ENCODE measurements around the gene AFMID. TPM values are rescaled to one million over a fixed set of nuclear protein-coding genes. Genes with fewer than 3 reads are reported as not detected.
A peak's percentile ranks its signal among the peaks of the same experiment; 100 is the strongest.
"Not testable (repeated sequence)": the region's sequence is repeated elsewhere in the genome, so short reads cannot be mapped to it uniquely, and the experiment has no call there.

AFMID gene
- total RNA-seq, 1 donor from 2014 or later, result 27.7 TPM

DNA sequence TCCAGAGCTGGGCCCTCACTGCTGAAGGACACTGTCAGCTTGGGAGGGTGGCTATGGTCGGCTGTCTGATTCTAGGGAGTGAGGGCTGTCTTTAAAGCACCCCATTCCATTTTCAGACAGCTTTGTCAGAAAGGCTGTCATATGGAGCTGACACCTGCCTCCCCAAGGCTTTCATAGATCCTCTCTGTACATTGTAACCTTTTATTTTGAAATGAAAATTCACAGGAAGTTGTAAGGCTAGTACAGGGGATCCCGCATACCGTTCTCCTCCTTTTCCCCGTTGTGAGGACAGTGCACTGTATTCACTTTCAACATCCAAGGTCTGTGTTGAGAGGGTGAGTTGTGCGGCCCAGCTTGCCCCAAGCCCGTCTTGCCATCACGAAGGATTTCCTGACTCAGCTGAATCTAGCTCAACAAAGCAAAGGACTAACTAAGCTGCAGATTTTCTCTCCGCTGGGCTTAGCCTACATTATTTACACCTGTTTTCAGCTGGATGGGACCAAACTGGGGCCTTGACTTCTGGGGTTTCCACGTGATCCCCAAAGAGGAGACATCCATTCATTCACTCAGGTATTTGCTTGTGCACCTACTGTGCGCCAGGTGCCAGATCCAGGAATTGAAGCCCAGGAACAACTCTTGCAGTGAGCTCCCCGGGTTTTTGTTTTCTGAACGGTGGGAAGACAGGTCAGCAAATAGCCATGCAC is 39.0 kb downstream of the AFMID start:
- Mint-ChIP-seq H3K9me3 (no peaks in the 10 kb centered on the region), H3K27ac (no peak overlapping the region), H3K36me3 (ENCODE audit: low read depth) (peaks cover 12% of the 10 kb centered on the region), H3K4me1 (ENCODE audit: low read depth) (peaks cover 9% of the 10 kb centered on the region), H3K4me3 (no peak overlapping the region), H3K27me3 (ENCODE audit: insufficient read depth) (peaks cover 21% of the 10 kb centered on the region)
- intact Hi-C loops (cut with micrococcal nuclease), result no loop called here
- DNase-seq (ENCODE audit: low spot score), result no peak

DNA sequence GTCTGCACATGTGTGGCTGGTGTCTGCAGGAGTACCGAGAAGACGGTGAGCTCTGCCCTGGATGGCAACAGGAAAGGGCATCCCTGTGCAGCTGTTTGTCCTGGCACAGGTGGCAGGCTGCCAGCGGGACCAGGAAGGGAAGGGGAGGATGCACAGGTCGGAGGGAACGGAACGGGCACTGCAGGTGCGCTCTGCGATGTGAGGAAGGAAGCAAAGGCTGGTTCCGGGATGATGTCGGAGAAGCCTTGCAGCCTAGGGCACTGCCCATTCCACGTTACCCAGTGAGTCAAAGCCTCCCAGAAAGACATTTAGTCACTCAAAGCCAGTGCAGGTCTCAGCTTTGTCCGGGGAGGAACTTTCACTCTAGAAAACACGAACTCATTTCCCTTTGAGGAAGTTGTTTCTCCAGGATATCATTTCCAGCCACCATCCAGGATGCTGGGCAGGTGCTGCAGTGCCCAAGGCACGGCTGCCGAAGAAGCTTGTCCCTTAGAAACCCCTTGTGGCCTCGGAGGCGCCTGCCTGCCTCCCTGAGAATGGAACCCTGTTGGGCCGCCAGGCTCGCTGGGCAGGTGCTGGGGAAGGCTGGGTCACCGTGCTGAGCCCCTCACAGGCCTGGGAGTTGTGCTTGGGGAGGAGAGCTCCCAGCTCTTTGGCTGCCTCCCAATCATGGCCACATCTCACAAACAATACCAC is 39.7 kb downstream of the AFMID start:
- no peak for DNase-seq (ENCODE audit: low spot score)
- Mint-ChIP-seq H3K9me3 (no peaks in the 10 kb centered on the region), H3K27me3 (ENCODE audit: insufficient read depth) (peaks cover 25% of the 10 kb centered on the region), H3K36me3 (ENCODE audit: low read depth) (peaks cover 12% of the 10 kb centered on the region), H3K4me3 (no peak overlapping the region), H3K4me1 (ENCODE audit: low read depth) (peaks cover 9% of the 10 kb centered on the region), H3K27ac (no peak overlapping the region)
- intact Hi-C loops (cut with micrococcal nuclease), result no loop called here

DNA sequence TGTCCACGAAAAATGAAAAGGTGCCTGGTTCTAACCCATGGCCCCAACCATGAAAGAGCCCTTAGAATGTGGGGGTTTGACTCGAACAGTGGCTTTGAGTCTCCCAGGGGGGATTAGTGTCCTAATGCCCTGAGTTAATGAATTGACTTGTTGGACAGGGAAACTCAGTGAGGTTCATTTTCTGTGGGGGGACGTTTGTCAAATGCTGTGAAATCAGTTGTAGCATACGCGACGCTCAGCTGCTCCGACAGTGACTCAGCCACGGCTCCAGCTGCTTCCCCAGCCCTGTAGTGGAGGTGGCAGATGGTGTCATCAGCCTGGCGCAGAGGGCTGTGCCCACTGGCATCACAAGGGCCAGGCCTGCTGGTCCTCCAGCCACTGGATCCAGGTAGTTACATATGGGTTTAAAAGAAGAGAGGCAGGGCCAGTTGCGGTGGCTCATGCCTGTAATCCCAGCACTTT is 40.3 kb downstream of the AFMID start:
- H3K9me3 Mint-ChIP-seq, result no peaks in the 10 kb centered on the region
- H3K36me3 Mint-ChIP-seq (ENCODE audit: low read depth), result peaks cover 12% of the 10 kb centered on the region
- peaks cover 12% of the 10 kb centered on the region for H3K4me1 Mint-ChIP-seq (ENCODE audit: low read depth)
- intact Hi-C loops (cut with micrococcal nuclease), result no loop called here
- peaks cover 28% of the 10 kb centered on the region for H3K27me3 Mint-ChIP-seq (ENCODE audit: insufficient read depth)
- no peak for DNase-seq (ENCODE audit: low spot score)
- no peak overlapping the region for H3K4me3 Mint-ChIP-seq
- H3K27ac Mint-ChIP-seq, result no peak overlapping the region

DNA sequence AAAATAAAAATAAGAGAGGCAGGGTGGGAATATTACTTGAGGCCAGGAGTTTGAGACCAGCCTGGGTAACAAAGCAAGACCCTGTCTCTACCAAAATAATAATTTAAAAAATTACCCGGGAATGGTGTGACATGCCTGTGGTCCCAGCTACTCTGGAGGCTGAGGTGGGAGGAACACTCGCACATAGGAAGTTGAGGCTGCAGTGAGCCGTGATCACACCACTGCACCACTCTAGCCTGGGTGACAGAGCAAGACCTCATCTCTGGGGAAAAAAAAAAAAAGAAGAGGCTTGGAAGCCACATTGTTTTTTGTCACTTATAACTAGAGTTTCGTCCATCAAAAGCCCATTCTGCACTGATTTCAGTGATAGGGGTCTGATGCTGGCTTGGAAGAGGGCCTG is 41.0 kb downstream of the AFMID start:
- H3K27ac Mint-ChIP-seq, result no peak overlapping the region
- H3K27me3 Mint-ChIP-seq (ENCODE audit: insufficient read depth), result peaks cover 34% of the 10 kb centered on the region
- H3K36me3 Mint-ChIP-seq (ENCODE audit: low read depth), result peaks cover 10% of the 10 kb centered on the region
- no peak for DNase-seq (ENCODE audit: low spot score)
- peaks cover 19% of the 10 kb centered on the region for H3K4me1 Mint-ChIP-seq (ENCODE audit: low read depth)
- H3K9me3 Mint-ChIP-seq, result no peaks in the 10 kb centered on the region
- no peak overlapping the region for H3K4me3 Mint-ChIP-seq
- intact Hi-C loops (cut with micrococcal nuclease), result no loop called here

DNA sequence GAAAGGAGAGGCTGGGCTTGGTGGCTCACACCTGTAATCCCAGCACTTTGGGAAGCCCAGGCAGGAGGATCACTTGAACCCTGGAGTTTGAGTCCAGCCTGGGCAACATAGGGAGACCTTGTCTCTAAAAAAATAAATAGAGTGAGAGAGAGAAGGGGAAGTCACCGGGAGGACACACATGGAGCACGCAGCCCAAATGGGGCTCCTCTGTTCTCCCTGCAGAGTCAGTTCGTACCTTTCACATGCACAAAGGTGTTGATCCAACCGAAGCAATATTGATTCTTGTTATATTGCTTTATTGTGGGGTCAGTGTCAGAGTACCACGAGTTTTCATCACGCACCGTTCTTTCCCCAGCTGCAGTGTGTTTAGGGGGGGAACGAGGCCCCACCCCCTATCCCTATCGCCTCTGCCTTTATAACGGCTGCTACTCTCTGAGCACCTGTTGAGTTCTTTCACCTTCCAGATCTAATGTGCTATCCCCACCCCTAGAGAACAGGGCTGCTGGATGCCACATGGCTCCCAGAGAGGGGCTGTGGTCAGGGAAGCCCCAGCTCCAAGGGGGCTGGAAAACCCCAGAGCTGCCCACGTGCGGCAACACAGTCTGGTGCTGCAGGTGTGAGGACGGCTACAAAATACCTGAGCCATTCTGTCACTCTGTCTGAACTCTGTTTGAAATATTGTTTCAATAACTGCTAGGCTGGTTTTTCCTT is 43.2 kb downstream of the AFMID start:
- intact Hi-C loops (cut with micrococcal nuclease), result no loop called here
- Mint-ChIP-seq H3K4me3 (no peak overlapping the region), H3K9me3 (no peaks in the 10 kb centered on the region), H3K36me3 (ENCODE audit: low read depth) (no peaks in the 10 kb centered on the region), H3K4me1 (ENCODE audit: low read depth) (peaks cover 19% of the 10 kb centered on the region), H3K27me3 (ENCODE audit: insufficient read depth) (peaks cover 38% of the 10 kb centered on the region), H3K27ac (no peak overlapping the region)
- no peak for DNase-seq (ENCODE audit: low spot score)

DNA sequence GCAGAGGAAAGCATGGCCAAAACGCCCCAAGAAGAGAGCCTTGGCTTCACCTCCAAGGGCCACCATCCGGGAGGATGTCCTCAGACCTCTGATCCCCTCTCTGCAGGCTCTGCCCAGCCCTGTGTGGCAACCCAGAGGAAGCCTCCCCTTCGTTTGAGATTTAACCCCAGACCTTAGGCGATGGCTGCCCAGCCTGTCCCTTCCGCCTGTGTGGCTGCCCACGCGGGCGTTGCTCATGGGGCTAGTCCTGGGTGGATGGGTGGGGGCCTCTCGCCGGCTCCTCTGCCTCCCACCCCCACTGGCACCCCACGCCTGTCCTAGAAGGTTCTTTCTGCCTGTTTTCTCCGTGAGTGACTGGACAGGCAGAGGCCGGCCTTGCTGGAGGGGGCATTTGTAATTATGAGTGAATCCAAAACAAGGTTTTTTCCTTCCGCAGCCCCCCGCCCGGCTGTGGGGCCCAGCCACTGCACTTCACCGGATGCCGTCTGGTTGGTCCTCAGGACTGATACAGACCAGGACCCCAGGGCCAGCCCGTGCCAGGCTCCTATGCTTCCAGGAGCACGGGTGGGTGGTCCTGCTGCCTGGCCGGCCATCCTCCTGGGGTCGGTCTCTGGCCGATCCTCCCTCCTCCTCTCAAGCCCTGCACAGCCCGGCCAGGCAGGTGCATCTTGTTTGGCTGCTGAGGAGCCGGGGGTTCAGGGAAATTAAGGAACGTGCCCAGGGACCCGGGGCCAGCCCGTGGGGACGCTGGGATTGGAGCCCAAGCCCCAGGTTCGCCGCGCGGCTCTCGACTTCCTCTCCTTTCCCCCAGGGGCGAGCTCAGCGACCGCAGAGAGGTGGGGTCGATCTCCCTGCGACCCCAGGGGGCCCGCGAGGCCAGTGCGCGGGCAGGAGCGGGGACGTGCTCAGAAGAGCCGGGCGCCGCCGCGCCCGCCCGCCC is 44.1 kb downstream of the AFMID start, which contains the start of gene TMEM235:
TMEM235 (plus strand) TSS at position 636 of the 940 bp plus-strand sequence. CDS start 393 bp downstream, outside the sequence.
- Mint-ChIP-seq H3K9me3 (no peaks in the 10 kb centered on the region), H3K27ac (no peak within 1 kb of the TSS), H3K36me3 (ENCODE audit: low read depth) (no peaks in the 10 kb centered on the region), H3K4me1 (ENCODE audit: low read depth) (peaks cover 16% of the 10 kb centered on the region), H3K4me3 (no peak within 1 kb of the TSS), H3K27me3 (ENCODE audit: insufficient read depth) (peaks cover 38% of the 10 kb centered on the region)
- intact Hi-C loops (cut with micrococcal nuclease), result no loop called here
- no peak for DNase-seq (ENCODE audit: low spot score)

DNA sequence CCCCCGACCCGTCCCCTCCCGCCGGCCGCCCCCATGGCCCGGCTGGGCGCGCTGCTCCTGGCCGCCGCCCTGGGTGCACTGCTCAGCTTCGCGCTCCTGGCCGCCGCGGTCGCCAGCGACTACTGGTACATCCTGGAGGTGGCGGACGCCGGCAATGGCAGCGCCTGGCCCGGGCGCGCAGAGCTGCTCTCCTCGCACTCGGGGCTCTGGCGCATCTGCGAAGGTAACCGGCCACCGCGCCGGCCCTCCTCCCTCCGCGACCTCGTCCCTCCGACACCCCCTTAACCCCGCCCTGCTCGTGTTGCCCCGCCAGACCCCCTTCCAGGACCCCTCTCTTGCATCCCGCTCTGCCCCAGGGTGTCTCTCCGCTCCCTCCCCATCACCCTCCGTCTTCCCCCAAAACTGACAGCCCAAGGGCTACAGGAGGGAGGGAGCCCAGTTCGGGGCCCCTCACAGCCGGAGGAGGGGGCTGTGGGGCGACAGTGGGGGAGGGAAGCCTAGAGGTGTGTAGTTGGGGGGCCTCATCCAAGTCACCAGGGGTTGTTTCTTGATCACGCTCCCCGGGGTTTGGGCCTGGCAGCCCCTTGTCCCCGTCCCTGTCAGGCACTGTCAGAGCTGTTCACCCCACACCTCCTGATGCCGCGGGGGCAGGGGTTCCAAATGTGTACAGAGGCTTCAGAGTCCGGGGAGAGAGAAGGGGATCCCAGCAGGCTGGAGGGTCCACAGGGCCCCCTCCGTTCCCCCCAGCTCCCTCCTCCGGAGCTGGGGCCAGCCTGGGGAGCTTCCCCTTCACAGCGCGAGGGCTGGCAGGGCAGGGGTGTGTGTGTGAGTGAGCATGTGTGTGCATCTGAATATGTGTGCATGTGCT is 45.1 kb downstream of the AFMID start:
- DNase-seq (ENCODE audit: low spot score), result peak; percentile 28
- Mint-ChIP-seq H3K36me3 (ENCODE audit: low read depth) (no peaks in the 10 kb centered on the region), H3K27ac (no peak overlapping the region), H3K27me3 (ENCODE audit: insufficient read depth) (peaks cover 38% of the 10 kb centered on the region), H3K4me1 (ENCODE audit: low read depth) (peaks cover 10% of the 10 kb centered on the region), H3K4me3 (peak overlapping the region; percentile 0), H3K9me3 (no peaks in the 10 kb centered on the region)
- intact Hi-C loops (cut with micrococcal nuclease), result no loop called here

DNA sequence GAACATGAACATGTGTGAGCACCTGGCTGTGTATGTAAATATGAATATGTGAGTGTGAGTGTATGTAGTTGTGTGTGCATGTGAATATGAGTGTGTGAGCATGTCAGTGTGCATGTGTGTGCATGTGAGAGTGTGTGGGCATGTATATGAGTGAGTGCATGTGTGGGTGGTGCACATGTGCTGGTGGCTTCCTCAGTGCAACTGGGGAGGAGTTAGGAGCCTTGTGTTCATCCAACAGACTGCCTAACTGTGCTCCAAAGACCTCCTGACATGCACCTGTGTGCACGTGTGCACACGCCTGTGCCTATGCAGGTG is 45.7 kb downstream of the AFMID start:
- Mint-ChIP-seq H3K27me3 (ENCODE audit: insufficient read depth) (peaks cover 38% of the 10 kb centered on the region), H3K27ac (no peak overlapping the region), H3K4me3 (peak overlapping the region; percentile 0), H3K9me3 (no peaks in the 10 kb centered on the region), H3K36me3 (ENCODE audit: low read depth) (no peaks in the 10 kb centered on the region), H3K4me1 (ENCODE audit: low read depth) (peaks cover 10% of the 10 kb centered on the region)
- intact Hi-C loops (cut with micrococcal nuclease), result no loop called here
- DNase-seq (ENCODE audit: low spot score), result no peak

DNA sequence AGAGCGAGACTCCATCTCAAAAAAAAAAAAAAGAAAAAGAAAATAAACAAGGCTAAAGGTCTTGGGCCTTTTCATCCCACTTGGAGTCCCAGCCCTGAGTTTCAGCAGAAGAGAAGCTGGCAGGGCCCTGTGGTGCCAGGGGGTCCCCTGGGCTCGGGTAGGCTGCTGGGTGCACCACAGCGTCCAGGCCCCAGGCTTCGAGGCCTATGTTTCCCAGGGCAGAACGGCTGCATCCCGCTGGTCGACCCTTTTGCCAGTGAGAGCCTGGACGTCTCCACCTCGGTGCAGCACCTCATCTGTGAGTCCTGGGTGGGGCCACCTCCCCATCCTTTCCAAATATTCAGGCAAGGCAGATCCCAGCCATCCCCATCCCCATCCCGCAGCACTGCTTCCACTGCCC is 46.5 kb downstream of the AFMID start:
- intact Hi-C loops (cut with micrococcal nuclease), result no loop called here
- no peak overlapping the region for H3K4me3 Mint-ChIP-seq
- peaks cover 38% of the 10 kb centered on the region for H3K27me3 Mint-ChIP-seq (ENCODE audit: insufficient read depth)
- no peaks in the 10 kb centered on the region for H3K9me3 Mint-ChIP-seq
- peak overlapping the region; percentile 7 for H3K27ac Mint-ChIP-seq
- H3K4me1 Mint-ChIP-seq (ENCODE audit: low read depth), result peaks cover 10% of the 10 kb centered on the region
- no peaks in the 10 kb centered on the region for H3K36me3 Mint-ChIP-seq (ENCODE audit: low read depth)
- no peak for DNase-seq (ENCODE audit: low spot score)

DNA sequence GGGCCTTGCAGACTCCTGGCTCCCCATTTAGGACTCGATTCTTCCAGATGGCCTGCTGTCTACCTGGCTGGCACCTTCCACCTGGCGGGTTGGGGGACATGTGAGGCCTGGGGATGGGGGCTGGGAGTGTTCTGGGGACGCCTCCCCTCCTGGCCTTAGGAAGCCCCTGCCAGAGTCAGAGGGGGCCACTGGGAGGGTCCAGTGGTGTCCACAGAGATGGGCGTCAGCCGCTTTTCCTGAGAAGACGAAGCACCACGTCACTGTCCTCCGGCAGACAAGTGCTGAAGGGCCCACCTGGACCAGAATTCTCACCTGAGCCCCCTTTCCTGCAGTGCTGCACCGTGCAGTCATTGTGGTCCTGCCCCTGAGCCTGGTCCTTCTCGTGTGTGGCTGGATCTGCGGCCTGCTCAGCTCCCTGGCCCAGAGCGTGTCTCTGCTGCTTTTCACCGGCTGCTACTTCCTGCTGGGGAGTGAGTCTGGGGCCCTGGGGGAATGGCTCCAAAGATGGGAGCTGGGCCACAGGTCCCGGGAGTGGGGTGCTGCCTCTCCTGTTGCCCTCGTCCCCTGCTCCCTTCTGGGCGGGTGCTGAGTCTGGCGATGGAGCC is 47.2 kb downstream of the AFMID start:
- H3K9me3 Mint-ChIP-seq, result no peaks in the 10 kb centered on the region
- peaks cover 10% of the 10 kb centered on the region for H3K4me1 Mint-ChIP-seq (ENCODE audit: low read depth)
- DNase-seq (ENCODE audit: low spot score), result no peak
- intact Hi-C loops (cut with micrococcal nuclease), result no loop called here
- no peak overlapping the region for H3K27ac Mint-ChIP-seq
- no peaks in the 10 kb centered on the region for H3K36me3 Mint-ChIP-seq (ENCODE audit: low read depth)
- peaks cover 31% of the 10 kb centered on the region for H3K27me3 Mint-ChIP-seq (ENCODE audit: insufficient read depth)
- H3K4me3 Mint-ChIP-seq, result no peak overlapping the region

DNA sequence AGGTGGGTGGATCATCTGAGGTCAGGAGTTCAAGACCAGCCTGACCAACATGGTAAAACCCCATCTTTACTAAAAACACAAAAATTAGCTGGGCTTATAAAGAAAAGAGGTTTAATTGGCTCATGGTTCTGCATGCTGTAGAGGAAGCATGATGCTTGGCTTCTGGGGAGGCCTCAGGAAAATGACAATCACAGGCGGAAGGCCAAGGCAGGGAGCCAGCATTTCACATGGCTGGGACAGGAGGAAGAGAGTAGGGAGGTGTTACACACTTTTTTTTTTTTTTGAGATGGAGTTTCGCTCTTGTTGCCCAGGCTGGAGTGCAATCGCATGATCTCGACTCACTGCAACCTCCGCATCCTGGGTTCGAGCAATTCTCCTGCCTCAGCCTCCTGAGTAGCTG is 47.9 kb downstream of the AFMID start:
- H3K27ac Mint-ChIP-seq; H3K4me3 Mint-ChIP-seq; H3K9me3 Mint-ChIP-seq; H3K36me3 Mint-ChIP-seq (ENCODE audit: low read depth); DNase-seq (ENCODE audit: low spot score); intact Hi-C loops (cut with micrococcal nuclease): not testable (repeated sequence)
- peaks cover 10% of the 10 kb centered on the region for H3K4me1 Mint-ChIP-seq (ENCODE audit: low read depth)
- H3K27me3 Mint-ChIP-seq (ENCODE audit: insufficient read depth), result peaks cover 26% of the 10 kb centered on the region

All from activated T-helper 1 cell treated with anti-CD3 and anti-CD28 coated beads, Interleukin-12 subunit alpha, Interleukin-12 subunit beta, Interleukin-2, Interleukin-4 antibody, amounts not matched to agents 30 ng/mL and 10 ng/mL and 1 ng/mL, durations not matched to agents 14 hours and 24 hours and 36 hours (primary cell).